ENCODE data around the gene PLEKHA4. TPM values are rescaled to one million over a fixed set of nuclear protein-coding genes. Genes with fewer than 3 reads are reported as not detected.

PLEKHA4 gene
- total and polyA plus RNA-seq, 9 of the 15 experiments (the other 6 are each of a cell fraction or from before 2014, with no cell fraction given) = 0.07 to 30.8 (median 11.4) TPM

DNA sequence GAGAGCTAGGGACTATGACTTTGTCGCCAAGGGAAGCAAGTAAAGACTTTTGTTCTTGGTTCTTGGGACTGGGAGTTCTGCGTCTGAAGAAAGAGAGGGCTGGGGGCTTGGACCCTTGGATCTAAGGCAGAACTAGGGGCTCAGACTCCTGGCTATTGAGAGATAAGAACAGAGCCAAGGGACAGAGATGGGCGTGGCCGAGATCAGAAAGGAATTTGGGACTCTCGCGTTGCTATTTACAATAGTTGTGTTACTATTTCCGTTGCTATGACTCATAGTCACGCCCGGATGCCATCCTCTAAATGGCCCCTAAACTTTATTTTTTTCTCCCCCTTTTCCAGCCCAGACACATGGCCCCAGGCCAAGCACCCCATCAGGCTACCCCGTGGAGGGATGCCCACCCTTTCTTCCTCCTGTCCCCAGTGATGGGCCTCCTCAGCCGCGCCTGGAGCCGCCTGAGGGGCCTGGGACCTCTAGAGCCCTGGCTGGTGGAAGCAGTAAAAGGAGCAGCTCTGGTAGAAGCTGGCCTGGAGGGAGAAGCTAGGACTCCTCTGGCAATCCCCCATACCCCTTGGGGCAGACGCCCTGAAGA is 4.6 kb upstream of the PLEKHA4 start (continued):
- peak; percentile 60; the same call in 1 of the 2 replicates for TF ChIP-seq TEAD4 (IDR thresholded peaks at IDR 0.05; ENCODE audit: low read length)
- TF ChIP-seq TEAD4 (CRISPR knock-in tag; IDR thresholded peaks at IDR 0.05; ENCODE audit: borderline replicate concordance) = no peak
- no peak for TF ChIP-seq SREBF2 (CRISPR knock-in tag; IDR thresholded peaks at IDR 0.05)
- TF ChIP-seq, protein P1, sequence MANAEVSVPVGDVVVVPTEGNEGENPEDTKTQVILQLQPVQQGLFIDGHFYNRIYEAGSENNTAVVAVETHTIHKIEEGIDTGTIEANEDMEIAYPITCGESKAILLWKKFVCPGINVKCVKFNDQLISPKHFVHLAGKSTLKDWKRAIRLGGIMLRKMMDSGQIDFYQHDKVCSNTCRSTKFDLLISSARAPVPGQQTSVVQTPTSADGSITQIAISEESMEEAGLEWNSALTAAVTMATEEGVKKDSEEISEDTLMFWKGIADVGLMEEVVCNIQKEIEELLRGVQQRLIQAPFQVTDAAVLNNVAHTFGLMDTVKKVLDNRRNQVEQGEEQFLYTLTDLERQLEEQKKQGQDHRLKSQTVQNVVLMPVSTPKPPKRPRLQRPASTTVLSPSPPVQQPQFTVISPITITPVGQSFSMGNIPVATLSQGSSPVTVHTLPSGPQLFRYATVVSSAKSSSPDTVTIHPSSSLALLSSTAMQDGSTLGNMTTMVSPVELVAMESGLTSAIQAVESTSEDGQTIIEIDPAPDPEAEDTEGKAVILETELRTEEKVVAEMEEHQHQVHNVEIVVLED (CRISPR knock-in tag; IDR thresholded peaks at IDR 0.05) = no peak
- TF ChIP-seq, protein P2, sequence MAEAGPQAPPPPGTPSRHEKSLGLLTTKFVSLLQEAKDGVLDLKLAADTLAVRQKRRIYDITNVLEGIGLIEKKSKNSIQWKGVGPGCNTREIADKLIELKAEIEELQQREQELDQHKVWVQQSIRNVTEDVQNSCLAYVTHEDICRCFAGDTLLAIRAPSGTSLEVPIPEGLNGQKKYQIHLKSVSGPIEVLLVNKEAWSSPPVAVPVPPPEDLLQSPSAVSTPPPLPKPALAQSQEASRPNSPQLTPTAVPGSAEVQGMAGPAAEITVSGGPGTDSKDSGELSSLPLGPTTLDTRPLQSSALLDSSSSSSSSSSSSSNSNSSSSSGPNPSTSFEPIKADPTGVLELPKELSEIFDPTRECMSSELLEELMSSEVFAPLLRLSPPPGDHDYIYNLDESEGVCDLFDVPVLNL (CRISPR knock-in tag; IDR thresholded peaks at IDR 0.05; ENCODE audit: low read depth) = no peak
- TF ChIP-seq ETV5 (CRISPR knock-in tag; IDR thresholded peaks at IDR 0.05; ENCODE audit: low read depth) = no peak; the same call in 1 of the 2 replicates
- TF ChIP-seq, protein P3, sequence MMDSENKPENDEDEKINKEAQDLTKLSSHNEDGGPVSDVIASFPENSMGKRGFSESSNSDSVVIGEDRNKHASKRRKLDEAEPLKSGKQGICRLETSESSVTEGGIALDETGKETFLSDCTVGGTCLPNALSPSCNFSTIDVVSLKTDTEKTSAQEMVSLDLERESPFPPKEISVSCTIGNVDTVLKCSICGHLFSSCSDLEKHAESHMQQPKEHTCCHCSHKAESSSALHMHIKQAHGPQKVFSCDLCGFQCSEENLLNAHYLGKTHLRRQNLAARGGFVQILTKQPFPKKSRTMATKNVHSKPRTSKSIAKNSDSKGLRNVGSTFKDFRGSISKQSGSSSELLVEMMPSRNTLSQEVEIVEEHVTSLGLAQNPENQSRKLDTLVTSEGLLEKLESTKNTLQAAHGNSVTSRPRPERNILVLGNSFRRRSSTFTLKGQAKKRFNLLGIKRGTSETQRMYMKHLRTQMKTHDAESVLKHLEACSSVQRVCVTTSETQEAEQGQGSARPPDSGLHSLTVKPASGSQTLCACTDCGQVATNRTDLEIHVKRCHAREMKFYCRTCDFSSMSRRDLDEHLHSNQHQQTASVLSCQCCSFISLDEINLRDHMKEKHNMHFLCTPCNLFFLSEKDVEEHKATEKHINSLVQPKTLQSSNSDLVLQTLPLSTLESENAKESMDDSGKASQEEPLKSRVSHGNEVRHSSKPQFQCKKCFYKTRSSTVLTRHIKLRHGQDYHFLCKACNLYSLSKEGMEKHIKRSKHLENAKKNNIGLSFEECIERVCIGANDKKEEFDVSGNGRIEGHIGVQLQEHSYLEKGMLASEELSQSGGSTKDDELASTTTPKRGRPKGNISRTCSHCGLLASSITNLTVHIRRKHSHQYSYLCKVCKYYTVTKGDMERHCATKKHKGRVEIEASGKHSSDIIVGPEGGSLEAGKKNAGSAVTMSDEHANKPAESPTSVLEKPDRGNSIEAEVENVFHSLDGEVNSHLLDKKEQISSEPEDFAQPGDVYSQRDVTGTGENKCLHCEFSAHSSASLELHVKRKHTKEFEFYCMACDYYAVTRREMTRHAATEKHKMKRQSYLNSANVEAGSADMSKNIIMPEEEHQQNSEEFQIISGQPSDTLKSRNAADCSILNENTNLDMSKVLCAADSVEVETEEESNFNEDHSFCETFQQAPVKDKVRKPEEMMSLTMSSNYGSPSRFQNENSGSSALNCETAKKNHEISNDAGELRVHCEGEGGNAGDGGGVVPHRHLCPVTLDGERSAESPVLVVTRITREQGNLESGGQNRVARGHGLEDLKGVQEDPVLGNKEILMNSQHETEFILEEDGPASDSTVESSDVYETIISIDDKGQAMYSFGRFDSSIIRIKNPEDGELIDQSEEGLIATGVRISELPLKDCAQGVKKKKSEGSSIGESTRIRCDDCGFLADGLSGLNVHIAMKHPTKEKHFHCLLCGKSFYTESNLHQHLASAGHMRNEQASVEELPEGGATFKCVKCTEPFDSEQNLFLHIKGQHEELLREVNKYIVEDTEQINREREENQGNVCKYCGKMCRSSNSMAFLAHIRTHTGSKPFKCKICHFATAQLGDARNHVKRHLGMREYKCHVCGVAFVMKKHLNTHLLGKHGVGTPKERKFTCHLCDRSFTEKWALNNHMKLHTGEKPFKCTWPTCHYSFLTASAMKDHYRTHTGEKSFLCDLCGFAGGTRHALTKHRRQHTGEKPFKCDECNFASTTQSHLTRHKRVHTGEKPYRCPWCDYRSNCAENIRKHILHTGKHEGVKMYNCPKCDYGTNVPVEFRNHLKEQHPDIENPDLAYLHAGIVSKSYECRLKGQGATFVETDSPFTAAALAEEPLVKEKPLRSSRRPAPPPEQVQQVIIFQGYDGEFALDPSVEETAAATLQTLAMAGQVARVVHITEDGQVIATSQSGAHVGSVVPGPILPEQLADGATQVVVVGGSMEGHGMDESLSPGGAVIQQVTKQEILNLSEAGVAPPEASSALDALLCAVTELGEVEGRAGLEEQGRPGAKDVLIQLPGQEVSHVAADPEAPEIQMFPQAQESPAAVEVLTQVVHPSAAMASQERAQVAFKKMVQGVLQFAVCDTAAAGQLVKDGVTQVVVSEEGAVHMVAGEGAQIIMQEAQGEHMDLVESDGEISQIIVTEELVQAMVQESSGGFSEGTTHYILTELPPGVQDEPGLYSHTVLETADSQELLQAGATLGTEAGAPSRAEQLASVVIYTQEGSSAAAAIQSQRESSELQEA (IDR thresholded peaks at IDR 0.05; ENCODE audit: low read depth) = no peak
- TF ChIP-seq, protein P4, sequence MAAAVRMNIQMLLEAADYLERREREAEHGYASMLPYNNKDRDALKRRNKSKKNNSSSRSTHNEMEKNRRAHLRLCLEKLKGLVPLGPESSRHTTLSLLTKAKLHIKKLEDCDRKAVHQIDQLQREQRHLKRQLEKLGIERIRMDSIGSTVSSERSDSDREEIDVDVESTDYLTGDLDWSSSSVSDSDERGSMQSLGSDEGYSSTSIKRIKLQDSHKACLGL (CRISPR knock-in tag; IDR thresholded peaks at IDR 0.05; ENCODE audit: borderline replicate concordance, poor library complexity, severe bottlenecking) = no peak
- TF ChIP-seq, protein P5, sequence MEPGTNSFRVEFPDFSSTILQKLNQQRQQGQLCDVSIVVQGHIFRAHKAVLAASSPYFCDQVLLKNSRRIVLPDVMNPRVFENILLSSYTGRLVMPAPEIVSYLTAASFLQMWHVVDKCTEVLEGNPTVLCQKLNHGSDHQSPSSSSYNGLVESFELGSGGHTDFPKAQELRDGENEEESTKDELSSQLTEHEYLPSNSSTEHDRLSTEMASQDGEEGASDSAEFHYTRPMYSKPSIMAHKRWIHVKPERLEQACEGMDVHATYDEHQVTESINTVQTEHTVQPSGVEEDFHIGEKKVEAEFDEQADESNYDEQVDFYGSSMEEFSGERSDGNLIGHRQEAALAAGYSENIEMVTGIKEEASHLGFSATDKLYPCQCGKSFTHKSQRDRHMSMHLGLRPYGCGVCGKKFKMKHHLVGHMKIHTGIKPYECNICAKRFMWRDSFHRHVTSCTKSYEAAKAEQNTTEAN (CRISPR knock-in tag; IDR thresholded peaks at IDR 0.05) = no peak
- TF ChIP-seq, protein P6, sequence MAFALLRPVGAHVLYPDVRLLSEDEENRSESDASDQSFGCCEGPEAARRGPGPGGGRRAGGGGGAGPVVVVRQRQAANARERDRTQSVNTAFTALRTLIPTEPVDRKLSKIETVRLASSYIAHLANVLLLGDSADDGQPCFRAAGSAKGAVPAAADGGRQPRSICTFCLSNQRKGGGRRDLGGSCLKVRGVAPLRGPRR (CRISPR knock-in tag; IDR thresholded peaks at IDR 0.05) = no peak
- no peak for TF ChIP-seq ZNF311 (CRISPR knock-in tag; IDR thresholded peaks at IDR 0.05)
- no peak for TF ChIP-seq ZNF780A (CRISPR knock-in tag; IDR thresholded peaks at IDR 0.05)
- no peak for TF ChIP-seq ZNF12 (CRISPR knock-in tag; IDR thresholded peaks at IDR 0.05)
- peak; percentile 43; the same call in 1 of the 2 replicates for TF ChIP-seq CREM (IDR thresholded peaks at IDR 0.05; ENCODE audit: low read depth)
- TF ChIP-seq RUNX1 (IDR thresholded peaks at IDR 0.05; ENCODE audit: low read depth) = no peak
